ENCODE measurements around the gene SART3.

Gene SART3

DNA sequence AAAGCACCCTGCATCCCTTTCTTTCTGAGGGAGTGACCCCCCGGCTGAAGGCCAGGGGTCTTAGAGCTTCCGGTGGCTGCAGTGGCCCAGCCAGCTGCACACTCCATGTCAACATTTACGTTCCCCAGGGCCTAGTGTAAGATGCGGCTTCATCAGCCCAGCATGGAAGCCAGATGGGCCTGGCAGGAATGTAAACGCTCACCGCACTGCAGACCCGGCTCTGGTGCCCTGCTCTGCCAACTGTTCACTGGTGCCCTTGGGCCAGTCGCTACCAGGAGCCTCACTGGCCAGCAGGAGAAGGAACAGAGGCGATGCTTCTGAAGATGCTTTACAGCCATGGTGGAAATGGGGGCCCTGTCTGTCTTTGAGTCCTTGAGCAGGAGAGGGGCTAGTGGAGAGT, 45.5 kb upstream of the SART3 start:
- in situ Hi-C loops (cut with MboI; ENCODE audit: low sequenced_read_pairs, unreplicated experiment) = no loop called here
- TF ChIP-seq, protein P1, sequence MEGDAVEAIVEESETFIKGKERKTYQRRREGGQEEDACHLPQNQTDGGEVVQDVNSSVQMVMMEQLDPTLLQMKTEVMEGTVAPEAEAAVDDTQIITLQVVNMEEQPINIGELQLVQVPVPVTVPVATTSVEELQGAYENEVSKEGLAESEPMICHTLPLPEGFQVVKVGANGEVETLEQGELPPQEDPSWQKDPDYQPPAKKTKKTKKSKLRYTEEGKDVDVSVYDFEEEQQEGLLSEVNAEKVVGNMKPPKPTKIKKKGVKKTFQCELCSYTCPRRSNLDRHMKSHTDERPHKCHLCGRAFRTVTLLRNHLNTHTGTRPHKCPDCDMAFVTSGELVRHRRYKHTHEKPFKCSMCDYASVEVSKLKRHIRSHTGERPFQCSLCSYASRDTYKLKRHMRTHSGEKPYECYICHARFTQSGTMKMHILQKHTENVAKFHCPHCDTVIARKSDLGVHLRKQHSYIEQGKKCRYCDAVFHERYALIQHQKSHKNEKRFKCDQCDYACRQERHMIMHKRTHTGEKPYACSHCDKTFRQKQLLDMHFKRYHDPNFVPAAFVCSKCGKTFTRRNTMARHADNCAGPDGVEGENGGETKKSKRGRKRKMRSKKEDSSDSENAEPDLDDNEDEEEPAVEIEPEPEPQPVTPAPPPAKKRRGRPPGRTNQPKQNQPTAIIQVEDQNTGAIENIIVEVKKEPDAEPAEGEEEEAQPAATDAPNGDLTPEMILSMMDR (IDR thresholded peaks at IDR 0.05; ENCODE audit: borderline replicate concordance, control extremely low read depth, extremely low read depth, insufficient read depth, missing control alignments) = no peak
- no peak for DNase-seq (ENCODE audit: low spot score)

DNA sequence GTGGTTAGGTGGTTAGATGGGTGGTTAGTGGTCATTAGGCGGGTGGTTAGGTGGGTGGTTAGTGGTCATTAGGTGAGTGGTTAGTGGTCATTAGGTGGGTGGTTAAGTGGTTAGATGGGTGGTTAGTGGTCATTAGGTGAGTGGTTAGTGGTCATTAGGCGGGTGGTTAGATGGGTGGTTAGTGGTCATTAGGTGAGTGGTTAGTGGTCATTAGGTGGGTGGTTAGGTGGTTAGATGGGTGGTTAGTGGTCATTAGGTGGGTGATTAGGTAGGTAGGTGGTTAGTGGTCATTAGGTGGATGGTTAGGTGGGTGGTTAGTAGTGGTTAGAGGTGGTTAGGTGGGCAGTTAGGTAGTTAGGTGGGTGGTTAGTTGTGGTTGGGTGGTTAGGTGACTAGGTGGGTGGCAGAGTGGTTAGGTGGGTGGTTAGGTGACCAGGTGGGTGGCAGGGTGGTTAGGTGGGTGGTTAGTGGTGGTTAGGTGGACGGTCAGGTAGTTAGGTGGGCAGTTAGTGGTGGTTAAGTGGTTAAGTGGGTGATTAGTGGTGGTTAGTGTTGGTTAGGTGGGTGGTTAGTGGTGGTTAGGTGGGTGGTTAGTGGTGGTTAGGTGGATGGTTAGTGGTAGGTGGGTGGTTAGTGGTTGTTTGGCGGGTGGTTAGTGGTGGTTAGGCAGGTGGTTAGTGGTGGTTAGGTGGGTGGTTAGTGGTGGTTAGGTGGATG, 44.9 kb upstream of the SART3 start:
- DNase-seq (ENCODE audit: low spot score) = no peak
- in situ Hi-C loops (cut with MboI; ENCODE audit: low sequenced_read_pairs, unreplicated experiment) = no loop called here
- TF ChIP-seq, protein P1 (IDR thresholded peaks at IDR 0.05; ENCODE audit: borderline replicate concordance, control extremely low read depth, extremely low read depth, insufficient read depth, missing control alignments) = no peak

DNA sequence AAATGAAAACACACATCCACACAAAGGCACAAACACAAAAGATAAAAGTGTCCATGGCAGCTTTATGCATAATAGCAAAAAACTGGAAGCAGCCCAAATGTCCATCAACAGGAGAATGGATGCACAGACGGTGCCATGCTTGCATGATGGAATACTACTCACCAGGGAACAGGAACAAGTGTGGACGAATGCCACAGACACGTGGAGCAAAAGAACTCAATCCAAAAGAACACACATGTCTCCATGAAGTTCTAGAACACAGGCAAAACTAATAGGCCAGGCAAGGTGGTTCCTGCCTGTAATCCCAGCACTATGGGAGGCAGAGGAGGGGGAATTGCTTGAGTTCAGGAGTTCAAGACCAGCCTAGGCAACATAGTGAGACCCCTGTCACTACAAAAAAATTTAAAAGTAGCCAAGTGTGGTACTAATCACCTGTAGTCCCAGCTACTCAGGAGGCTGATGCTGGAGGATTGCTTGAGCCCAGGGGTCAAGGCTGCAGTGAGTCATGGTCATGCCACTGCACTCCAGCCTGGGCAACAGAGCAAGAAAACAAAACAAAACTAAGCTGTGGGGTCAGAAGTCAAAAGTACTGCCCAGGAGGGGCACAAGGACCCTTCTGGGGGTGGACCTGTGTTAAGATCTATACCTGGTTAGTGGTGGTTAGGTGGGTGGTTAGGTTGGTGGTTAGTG, 44.2 kb upstream of the SART3 start:
- no peak for DNase-seq (ENCODE audit: low spot score)
- in situ Hi-C loops (cut with MboI; ENCODE audit: low sequenced_read_pairs, unreplicated experiment) = no loop called here
- TF ChIP-seq, protein P1 (IDR thresholded peaks at IDR 0.05; ENCODE audit: borderline replicate concordance, control extremely low read depth, extremely low read depth, insufficient read depth, missing control alignments) = no peak

DNA sequence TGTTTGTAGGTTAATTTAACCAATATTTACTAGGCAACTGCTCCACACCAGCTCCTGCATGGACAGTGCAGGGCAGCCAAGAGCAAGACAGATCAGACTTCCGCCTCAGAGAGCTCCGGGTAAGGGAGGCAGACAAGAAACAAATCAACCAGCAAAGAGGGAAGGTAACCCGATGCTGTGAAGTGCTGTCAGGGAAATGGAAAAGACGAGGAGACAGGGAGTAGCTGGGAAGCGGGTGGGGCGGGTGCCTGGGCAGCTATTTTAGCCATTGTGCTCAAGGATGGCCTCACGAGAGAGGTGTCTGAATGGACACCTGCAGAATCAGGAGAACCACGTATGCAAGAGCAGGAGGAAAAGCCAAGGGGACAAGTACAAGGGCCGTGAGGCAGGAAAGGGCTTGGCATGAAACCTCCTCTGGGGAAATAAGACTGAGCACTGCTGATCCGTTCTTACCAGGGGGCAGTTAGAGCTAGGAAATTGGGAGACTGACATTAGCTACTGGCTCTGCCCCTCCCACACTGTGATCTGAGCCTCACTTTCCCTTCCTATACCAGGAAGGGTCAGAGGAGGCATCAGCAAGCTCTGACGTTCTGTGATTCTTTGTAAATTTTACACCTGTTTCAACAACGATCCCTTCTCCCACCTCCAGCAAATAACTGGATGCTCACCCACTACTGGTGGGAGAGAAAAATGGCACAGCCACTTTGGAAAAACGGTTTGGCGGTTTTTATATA, 43.4 kb upstream of the SART3 start:
- in situ Hi-C loops (cut with MboI; ENCODE audit: low sequenced_read_pairs, unreplicated experiment) = no loop called here

DNA sequence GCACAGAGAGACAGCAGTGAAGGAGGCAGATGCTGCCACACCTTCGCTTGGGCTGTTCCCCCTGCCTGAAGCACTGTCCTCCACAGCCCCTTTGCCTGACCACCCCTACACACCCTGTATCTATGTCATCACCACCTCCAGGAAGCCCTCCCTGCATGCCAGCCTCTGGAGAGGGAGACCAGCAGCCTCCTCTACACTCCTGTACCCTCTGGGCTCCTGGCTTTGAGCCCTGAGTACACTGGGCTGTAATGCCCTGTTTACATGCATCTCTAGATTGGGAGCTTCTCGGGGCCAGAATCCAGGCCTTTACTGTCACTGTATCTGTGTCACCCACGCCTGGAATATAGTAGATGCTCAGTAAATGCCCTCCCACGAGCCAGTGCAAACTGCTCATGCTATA, 42.8 kb upstream of the SART3 start:
- in situ Hi-C loops (cut with MboI; ENCODE audit: low sequenced_read_pairs, unreplicated experiment) = no loop called here
- DNase-seq (ENCODE audit: low spot score) = no peak
- TF ChIP-seq, protein P1 (IDR thresholded peaks at IDR 0.05; ENCODE audit: borderline replicate concordance, control extremely low read depth, extremely low read depth, insufficient read depth, missing control alignments) = no peak

More for the DNA sequence above, 43.4 kb upstream of the SART3 start:
- DNase-seq (ENCODE audit: low spot score) = no peak
- TF ChIP-seq, protein P1 (IDR thresholded peaks at IDR 0.05; ENCODE audit: borderline replicate concordance, control extremely low read depth, extremely low read depth, insufficient read depth, missing control alignments) = no peak

DNA sequence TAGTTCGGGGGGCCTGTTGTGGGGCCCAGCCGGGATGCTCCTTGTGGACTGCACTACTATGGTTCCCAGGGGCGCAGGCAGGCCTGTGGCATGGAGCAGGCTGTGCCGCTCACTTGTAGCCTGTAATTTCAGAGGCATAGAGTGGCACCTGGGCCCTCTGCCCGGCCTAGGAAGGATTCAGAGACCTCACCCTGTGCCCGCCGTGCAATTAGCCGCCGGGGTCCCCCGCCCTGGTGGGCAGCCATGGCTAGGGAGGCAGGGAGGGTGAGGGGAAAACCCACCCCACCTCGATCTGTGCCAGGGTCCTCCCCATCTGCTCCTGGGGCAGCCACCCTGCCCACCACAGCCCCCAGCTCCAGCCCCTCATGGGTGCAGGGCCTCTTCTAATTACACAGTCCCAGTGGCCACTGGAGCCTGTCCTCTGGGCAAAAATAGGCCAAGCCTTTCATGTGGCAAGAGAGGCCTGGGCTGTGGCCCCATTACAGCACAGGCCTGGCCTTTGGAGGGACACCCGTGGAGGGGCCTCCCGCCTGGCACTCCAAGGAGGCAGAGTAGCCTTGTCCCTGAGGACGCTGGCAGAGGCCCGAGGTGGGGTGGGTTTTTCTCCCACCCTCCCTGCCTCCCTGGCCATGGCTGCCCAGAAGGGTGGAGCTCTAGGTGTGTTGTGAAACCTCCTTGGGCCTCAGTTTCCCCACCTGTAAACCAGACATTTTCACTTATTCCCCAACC, 42.2 kb upstream of the SART3 start:
- DNase-seq (ENCODE audit: low spot score) = no peak
- in situ Hi-C loops (cut with MboI; ENCODE audit: low sequenced_read_pairs, unreplicated experiment) = no loop called here
- TF ChIP-seq, protein P1 (IDR thresholded peaks at IDR 0.05; ENCODE audit: borderline replicate concordance, control extremely low read depth, extremely low read depth, insufficient read depth, missing control alignments) = no peak
